Spleen (tissue), 11 donors: Measurements from ENCODE around the gene MYADM. TPM values are rescaled to one million over a fixed set of nuclear protein-coding genes. Genes with fewer than 3 reads are reported as not detected.
A peak's percentile ranks its signal among the peaks of the same experiment; 100 is the strongest.

ENCODE experiments used
- DNase-seq: peaks from one replicate; pipeline ENCODE4 v3.0.0-alpha.2; 2020
- H3K27ac ChIP-seq, 8 donors: fragments of 200-600 bp; sonication (generic) in 7 of 8; 1 replicate in 4 of 8; 2 replicates in 4 of 8; pipeline versions ENCODE4 v1.5.0 to v1.8.0; 2016 to 2021; ENCODE audit warnings: inconsistent platforms in 4 of 8, mild to moderate bottlenecking in 4 of 8, moderate library complexity in 1 of 8
- H3K27me3 ChIP-seq, 7 donors: fragments of 200-600 bp; sonication (generic) in 6 of 7; replicated peaks in 1 of 7; 1 replicate in 4 of 7; 2 replicates in 3 of 7; pipeline versions ENCODE4 v1.5.0 to v1.8.0; 2016 to 2021; ENCODE audit warnings: inconsistent platforms in 3 of 7, mild to moderate bottlenecking in 1 of 7
- H3K36me3 ChIP-seq, 6 donors: fragments of 200-600 bp; sonication (generic) in 5 of 6; 1 replicate in 4 of 6; 2 replicates in 2 of 6; pipeline versions ENCODE4 v1.5.0 to v1.8.0; 2016 to 2021; ENCODE audit warnings: inconsistent platforms in 2 of 6
- H3K4me1 ChIP-seq, 6 donors: fragments of 200-600 bp; sonication (generic) in 5 of 6; 1 replicate in 3 of 6; 2 replicates in 3 of 6; pipeline versions ENCODE4 v1.5.0 to v1.8.0; 2016 to 2021; ENCODE audit warnings: inconsistent platforms in 3 of 6
- H3K4me3 ChIP-seq, 8 donors: fragments of 200-600 bp; sonication (generic) in 7 of 8; 1 replicate in 4 of 8; 2 replicates in 4 of 8; pipeline versions ENCODE4 v1.5.0 to v1.8.0; 2016 to 2021; ENCODE audit warnings: inconsistent platforms in 4 of 8, mild to moderate bottlenecking in 4 of 8, moderate library complexity in 2 of 8
- H3K9me3 ChIP-seq, 8 donors: fragments of 200-600 bp; sonication (generic) in 7 of 8; 1 replicate in 4 of 8; 2 replicates in 4 of 8; pipeline versions ENCODE4 v1.5.0 to v1.8.0; 2016 to 2021; ENCODE audit warnings: inconsistent platforms in 4 of 8
- CTCF ChIP-seq, 11 experiments: fragments of 200-600 bp in 7 of 11; fragments of 450-650 bp in 4 of 11; sonication (generic) in 4 of 11; IDR thresholded peaks in 8 of 11; conservative IDR thresholded peaks in 3 of 11; 1 replicate in 7 of 11; 2 replicates in 4 of 11; pipeline versions ENCODE4 v1.4.0 to v1.8.0; 2016 to 2021; ENCODE audit warnings: antibody characterized with exemption in 11 of 11, inconsistent platforms in 4 of 11, mild to moderate bottlenecking in 1 of 11
- POLR2A ChIP-seq, 3 donors: fragments of 450-650 bp; IDR thresholded peaks; one replicate each; pipeline ENCODE4 v1.5.1; 2017; ENCODE audit warnings: antibody characterized with exemption in 3 of 3, mild to moderate bottlenecking in 1 of 3
- POLR2AphosphoS5 ChIP-seq, 3 donors: sonication (generic); formaldehyde crosslinking; IDR thresholded peaks; one replicate each; pipeline ENCODE4 v1.5.1; 2017; ENCODE audit warnings: antibody characterized with exemption in 3 of 3
- WGBS, 5 donors: extraction: QIAGEN DNeasy Blood & Tissue Kit in 3 of 5; methylation state at CpG; one replicate each; pipeline versions ENCODE4 v1.1.5 to v1.1.7; 2013 to 2018; 5-methylcytosine and 5-hydroxymethylcytosine counted together
- intact Hi-C: fragments of 100-400 bp; cut with DNase I; formaldehyde crosslinking; loops from one replicate; pipeline ENCODE4 v1.15.0; 2023; ENCODE audit warnings: low total_unique reads
- polyA plus RNA-seq, 3 donors: library from polyadenylated mRNA; stranded (reverse); fragments of 200-250 nt; gene quantifications; one replicate each; pipeline ENCODE4 v1.2.1, GENCODE V29; 2013
- total RNA-seq, 7 donors: library from RNA; depleted of rRNA in 3 of 7; stranded (reverse); fragments of >200 nt in 3 of 7; fragmentation: NEBNext Ultra II Directional in 4 of 7; extraction: Animal tissue kit (Norgen Biotek cat#: 25700) in 4 of 7; gene quantifications; one replicate each; pipeline versions ENCODE4 v1.1.0 to v1.2.1, GENCODE V29; 2016 to 2021
- donor health status: healthy with polysubstance abuse.
- donor health status: DM: no; HTN: no; CAD: no; lungs with moderate emphysema.
- donor health status: DM: no; HTN: no; CAD: no.
- donor health status: Bipolar disorder and iron deficiency.
- donor health status: healthy.
- donor health status: DM: no; HTN: no; CAD: no.
- donor health status: DM: yes; HTN: yes; CAD: no.

The MYADM gene
- total and polyA plus RNA-seq, 10 donors = 9.1 to 146 (median 50.8) TPM

- no peaks in the 10 kb centered on the region for H3K36me3 ChIP-seq
- no peaks in the 10 kb centered on the region for H3K9me3 ChIP-seq
- intact Hi-C loops = no loop called here
- TF ChIP-seq POLR2A (IDR thresholded peaks at IDR 0.05) = no peak
- TF ChIP-seq POLR2AphosphoS5 (IDR thresholded peaks at IDR 0.05) = no peak
- TF ChIP-seq CTCF (IDR thresholded peaks at IDR 0.05 in 8 of 11, conservative IDR thresholded peaks at IDR 0.05 in 3 of 11) = no peak
- no peak overlapping the region for H3K27ac ChIP-seq
- peaks cover 0 to 51% (median 13%) of the 10 kb centered on the region in 6 donors for H3K4me1 ChIP-seq
- peaks cover 0 to 68% (median 0%) of the 10 kb centered on the region in 7 donors for H3K27me3 ChIP-seq
- 35 to 56% (median 48%) methylated on average over 2 of the region's 2 CpGs for WGBS, 5 donors
- DNase-seq = no peak
- H3K4me3 ChIP-seq = no peak overlapping the region
Measured at GRCh38 chr19:53853707-53854106, 14.0 kb upstream of the MYADM start.

- intact Hi-C loops = no loop called here
- TF ChIP-seq POLR2AphosphoS5 (IDR thresholded peaks at IDR 0.05) = no peak
- TF ChIP-seq POLR2A (IDR thresholded peaks at IDR 0.05) = no peak
- no peak for TF ChIP-seq CTCF (IDR thresholded peaks at IDR 0.05 in 8 of 11, conservative IDR thresholded peaks at IDR 0.05 in 3 of 11)
- WGBS, 5 donors = 87 to 96% (median 91%) methylated on average over 6 of the region's 6 CpGs
- Histone ChIP-seq H3K9me3 (no peaks in the 10 kb centered on the region), H3K27me3 (peaks cover 0 to 44% (median under 1%) of the 10 kb centered on the region in 7 donors), H3K4me1 (peaks cover 14 to 45% (median 35%) of the 10 kb centered on the region in 6 donors), H3K4me3 (no peak overlapping the region), H3K27ac (no peak overlapping the region), H3K36me3 (no peaks in the 10 kb centered on the region)
- no peak for DNase-seq
Measured at GRCh38 chr19:53864308-53864836, 3.3 kb upstream of the MYADM start.

GRCh38 chr19:53865523-53865917 is 2.2 kb upstream of the MYADM start:
- intact Hi-C loops = no loop called here
- H3K27ac ChIP-seq = peak overlapping the region in 3 of 8 donors; percentile 95 to 96 (median 95)
- peak overlapping the region in 1 of 8 donors; percentile 85 for H3K4me3 ChIP-seq
- H3K9me3 ChIP-seq = no peaks in the 10 kb centered on the region
- peaks cover 15 to 56% (median 38%) of the 10 kb centered on the region in 6 donors for H3K4me1 ChIP-seq
- WGBS, 5 donors = 44 to 65% (median 49%) methylated on average over 9 of the region's 9 CpGs
- DNase-seq = no peak
- TF ChIP-seq POLR2AphosphoS5 (IDR thresholded peaks at IDR 0.05) (no peak), CTCF (IDR thresholded peaks at IDR 0.05 in 8 of 11, conservative IDR thresholded peaks at IDR 0.05 in 3 of 11) (no peak), POLR2A (IDR thresholded peaks at IDR 0.05) (no peak)
- no peaks in the 10 kb centered on the region for H3K36me3 ChIP-seq
- H3K27me3 ChIP-seq = peaks cover 0 to 37% (median 0%) of the 10 kb centered on the region in 7 donors

- peak overlapping the region; percentile 2 to 85 (median 62) for H3K4me3 ChIP-seq
- peak overlapping the region; percentile 19 to 96 (median 93) for H3K27ac ChIP-seq
- H3K27me3 ChIP-seq = peaks cover 0 to 37% (median 0%) of the 10 kb centered on the region in 7 donors
- TF ChIP-seq CTCF (IDR thresholded peaks at IDR 0.05 in 8 of 11, conservative IDR thresholded peaks at IDR 0.05 in 3 of 11) (peak in 2 of 11 experiments; percentile 5 to 26), POLR2AphosphoS5 (IDR thresholded peaks at IDR 0.05) (peak; percentile 47 to 75 (median 65)), POLR2A (IDR thresholded peaks at IDR 0.05) (no peak)
- 4 to 12% (median 8%) methylated on average over 35 to 50 of the region's 50 CpGs for WGBS, 5 donors
- peaks cover 19 to 63% (median 45%) of the 10 kb centered on the region in 6 donors for H3K4me1 ChIP-seq
- peaks cover 0 to 4% (median 0%) of the 10 kb centered on the region in 6 donors for H3K36me3 ChIP-seq
- no peaks in the 10 kb centered on the region for H3K9me3 ChIP-seq
- peak; percentile 92 for DNase-seq
- intact Hi-C loops = no loop called here
Measured at GRCh38 chr19:53865918-53866864, 1.5 kb upstream of the MYADM start.
